ENCODE data around the gene SPTBN1. TPM values are rescaled to one million over a fixed set of nuclear protein-coding genes. Genes with fewer than 3 reads are reported as not detected.

Gene SPTBN1
- total RNA-seq, 1 donor from 2014 or later = 217 TPM

DNA sequence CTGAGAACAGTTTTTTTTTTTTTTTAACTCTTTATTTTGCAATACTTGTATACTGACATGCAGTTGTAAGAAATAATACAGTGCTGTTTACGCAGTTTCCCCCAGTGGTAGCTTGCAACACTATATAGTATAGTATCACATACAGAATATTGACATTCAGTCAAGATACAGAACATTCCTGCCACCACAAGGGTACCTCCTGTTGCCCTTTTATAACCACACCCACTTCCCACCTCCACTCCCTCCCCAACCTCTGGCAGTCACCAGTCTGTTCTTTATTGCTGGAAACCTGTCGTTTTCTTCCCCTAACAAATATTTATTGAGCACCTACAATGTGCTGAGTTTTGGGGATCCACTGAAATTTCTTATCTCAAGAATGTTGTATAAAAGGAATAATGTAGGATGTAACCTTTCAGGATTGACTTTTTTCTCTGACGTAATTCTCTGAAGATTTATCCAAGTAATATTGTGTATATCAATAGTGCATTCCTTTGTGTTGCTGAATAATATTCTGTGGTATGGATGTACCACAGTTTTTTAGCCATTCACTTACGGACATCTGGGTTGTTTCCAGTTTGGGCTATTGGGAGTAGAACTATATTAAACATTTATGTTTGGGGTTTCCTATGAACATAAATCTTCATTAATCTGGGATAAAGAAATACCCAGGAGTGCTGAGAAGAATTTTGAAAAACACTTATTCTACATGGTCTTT is 215.9 kb downstream of the SPTBN1 start:
- no peak for DNase-seq (ENCODE audit: low read depth, low spot score)
- H3K27ac Mint-ChIP-seq (ENCODE audit: unreplicated experiment) = no peak overlapping the region
- peaks cover 26% of the 10 kb centered on the region for H3K4me1 Mint-ChIP-seq
- peaks cover 20% of the 10 kb centered on the region for H3K36me3 Mint-ChIP-seq (ENCODE audit: low read depth)
- H3K27me3 Mint-ChIP-seq (ENCODE audit: low read depth) = no peaks in the 10 kb centered on the region
- no peak overlapping the region for H3K4me3 Mint-ChIP-seq
- TF ChIP-seq, protein P1, sequence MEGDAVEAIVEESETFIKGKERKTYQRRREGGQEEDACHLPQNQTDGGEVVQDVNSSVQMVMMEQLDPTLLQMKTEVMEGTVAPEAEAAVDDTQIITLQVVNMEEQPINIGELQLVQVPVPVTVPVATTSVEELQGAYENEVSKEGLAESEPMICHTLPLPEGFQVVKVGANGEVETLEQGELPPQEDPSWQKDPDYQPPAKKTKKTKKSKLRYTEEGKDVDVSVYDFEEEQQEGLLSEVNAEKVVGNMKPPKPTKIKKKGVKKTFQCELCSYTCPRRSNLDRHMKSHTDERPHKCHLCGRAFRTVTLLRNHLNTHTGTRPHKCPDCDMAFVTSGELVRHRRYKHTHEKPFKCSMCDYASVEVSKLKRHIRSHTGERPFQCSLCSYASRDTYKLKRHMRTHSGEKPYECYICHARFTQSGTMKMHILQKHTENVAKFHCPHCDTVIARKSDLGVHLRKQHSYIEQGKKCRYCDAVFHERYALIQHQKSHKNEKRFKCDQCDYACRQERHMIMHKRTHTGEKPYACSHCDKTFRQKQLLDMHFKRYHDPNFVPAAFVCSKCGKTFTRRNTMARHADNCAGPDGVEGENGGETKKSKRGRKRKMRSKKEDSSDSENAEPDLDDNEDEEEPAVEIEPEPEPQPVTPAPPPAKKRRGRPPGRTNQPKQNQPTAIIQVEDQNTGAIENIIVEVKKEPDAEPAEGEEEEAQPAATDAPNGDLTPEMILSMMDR (conservative IDR thresholded peaks at IDR 0.05) = peak; percentile 15
- H3K9me3 Mint-ChIP-seq = no peaks in the 10 kb centered on the region

DNA sequence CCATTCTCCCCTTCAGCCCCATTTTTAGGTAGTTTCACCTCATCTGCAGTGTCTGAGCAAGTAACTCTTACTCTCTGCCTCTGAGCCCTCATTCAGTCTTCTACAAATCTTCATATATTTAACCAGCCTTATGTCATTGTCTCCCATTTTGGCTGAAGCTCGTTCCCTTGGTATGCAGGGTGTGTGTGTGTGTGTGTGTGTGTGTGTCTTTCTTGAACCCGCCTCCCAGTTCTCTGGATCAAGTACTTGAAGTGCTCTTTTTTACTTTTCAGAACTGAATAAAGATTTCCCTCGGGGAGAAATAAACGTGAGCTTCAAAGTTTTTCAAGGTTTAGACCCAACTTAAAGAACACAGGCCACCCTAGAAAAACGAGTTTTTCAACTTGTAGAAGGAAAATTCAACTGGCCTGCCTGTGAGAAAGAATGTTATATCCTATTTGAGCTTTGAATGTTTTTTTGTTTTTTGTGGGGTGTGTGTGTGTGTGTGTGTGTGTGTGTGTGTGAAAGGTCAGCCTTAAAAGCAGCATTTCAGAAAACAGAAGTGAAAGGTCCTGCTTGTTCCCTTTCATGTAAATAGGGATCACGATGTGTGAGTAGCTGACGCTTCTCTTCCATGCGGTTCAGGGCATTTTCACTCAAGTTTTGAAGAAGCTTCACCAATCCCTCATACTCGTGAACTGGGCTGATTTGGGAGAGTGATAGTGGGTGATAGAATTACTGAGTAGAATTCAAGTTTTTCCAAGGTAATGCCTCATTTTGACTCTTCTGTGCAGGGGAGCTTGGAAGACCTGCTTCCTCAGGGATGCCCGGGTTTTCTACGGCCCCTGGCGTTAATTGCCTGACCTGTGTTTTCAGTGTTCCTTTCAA is 216.7 kb downstream of the SPTBN1 start:
- H3K9me3 Mint-ChIP-seq = no peaks in the 10 kb centered on the region
- DNase-seq (ENCODE audit: low read depth, low spot score) = no peak
- H3K27ac Mint-ChIP-seq (ENCODE audit: unreplicated experiment) = peak overlapping the region; percentile 85
- no peak overlapping the region for H3K4me3 Mint-ChIP-seq
- H3K36me3 Mint-ChIP-seq (ENCODE audit: low read depth) = peaks cover 20% of the 10 kb centered on the region
- H3K4me1 Mint-ChIP-seq = peaks cover 21% of the 10 kb centered on the region
- TF ChIP-seq, protein P1 (conservative IDR thresholded peaks at IDR 0.05) = no peak
- H3K27me3 Mint-ChIP-seq (ENCODE audit: low read depth) = no peaks in the 10 kb centered on the region

- Mint-ChIP-seq H3K9me3 (no peaks in the 10 kb centered on the region), H3K27ac (ENCODE audit: unreplicated experiment) (no peak overlapping the region), H3K4me1 (peaks cover 21% of the 10 kb centered on the region), H3K4me3 (peak overlapping the region; percentile 5), H3K27me3 (ENCODE audit: low read depth) (no peaks in the 10 kb centered on the region), H3K36me3 (ENCODE audit: low read depth) (peaks cover 16% of the 10 kb centered on the region)
- DNase-seq (ENCODE audit: low read depth, low spot score) = no peak
- TF ChIP-seq, protein P1 (conservative IDR thresholded peaks at IDR 0.05) = no peak
Observed at GRCh38 chr2:54673501-54673998, 217.4 kb downstream of the SPTBN1 start.

DNA sequence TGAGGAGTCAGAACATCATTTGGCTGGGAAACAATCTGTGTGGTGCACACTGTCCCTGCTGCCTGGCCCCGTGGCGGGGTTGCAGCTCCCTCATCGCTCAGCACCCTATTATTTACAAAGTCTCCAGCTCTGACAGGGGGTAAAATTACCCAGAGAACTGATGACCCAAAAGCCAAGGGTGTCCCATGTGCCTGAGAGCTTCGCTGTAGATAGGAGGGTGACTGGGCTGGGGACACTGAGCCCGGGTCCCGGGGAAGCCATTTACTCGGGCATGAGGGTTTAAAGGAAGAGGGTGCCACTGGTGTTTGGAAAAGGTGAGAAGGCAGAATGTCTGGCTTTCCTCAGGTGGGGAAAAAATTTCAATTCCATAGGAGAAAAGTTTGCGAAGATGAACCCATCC is 219.2 kb downstream of the SPTBN1 start:
- no peak overlapping the region for H3K27ac Mint-ChIP-seq (ENCODE audit: unreplicated experiment)
- no peak overlapping the region for H3K4me3 Mint-ChIP-seq
- TF ChIP-seq, protein P1 (conservative IDR thresholded peaks at IDR 0.05) = no peak
- peaks cover 21% of the 10 kb centered on the region for H3K4me1 Mint-ChIP-seq
- H3K27me3 Mint-ChIP-seq (ENCODE audit: low read depth) = no peaks in the 10 kb centered on the region
- H3K9me3 Mint-ChIP-seq = no peaks in the 10 kb centered on the region
- no peak for DNase-seq (ENCODE audit: low read depth, low spot score)
- H3K36me3 Mint-ChIP-seq (ENCODE audit: low read depth) = peaks cover 13% of the 10 kb centered on the region

GRCh38 chr2:54675738-54676137 is 219.6 kb downstream of the SPTBN1 start:
- peaks cover 9% of the 10 kb centered on the region for H3K36me3 Mint-ChIP-seq (ENCODE audit: low read depth)
- no peak overlapping the region for H3K4me3 Mint-ChIP-seq
- no peak overlapping the region for H3K27ac Mint-ChIP-seq (ENCODE audit: unreplicated experiment)
- no peak for DNase-seq (ENCODE audit: low read depth, low spot score)
- peaks cover 21% of the 10 kb centered on the region for H3K4me1 Mint-ChIP-seq
- TF ChIP-seq, protein P1 (conservative IDR thresholded peaks at IDR 0.05) = no peak
- H3K27me3 Mint-ChIP-seq (ENCODE audit: low read depth) = no peaks in the 10 kb centered on the region
- H3K9me3 Mint-ChIP-seq = no peaks in the 10 kb centered on the region
